GM23338 (cell line): ENCODE data around the gene ING1. TPM values are rescaled to one million over a fixed set of nuclear protein-coding genes. Genes with fewer than 3 reads are reported as not detected.

Experiments used
- ATAC-seq: fragments of 200-7000 bp; cut with Tn5 transposase; 3 replicates; pipeline ENCODE4 v1.9.1; 2020
- DNase-seq: peaks from one replicate; pipeline ENCODE4 v3.0.0-alpha.2; 2015; ENCODE audit warnings: low spot score
- H2AFZ ChIP-seq: fragments of 200-600 bp; sonication (generic); 2 replicates; pipeline ENCODE4 v1.8.0; 2016; ENCODE audit warnings: antibody characterized with exemption, mild to moderate bottlenecking, moderate library complexity
- H3F3A ChIP-seq: fragments of 200-600 bp; sonication (generic); replicated peaks from 2 replicates; pipeline ENCODE4 v1.8.0; 2017; ENCODE audit warnings: antibody characterized with exemption, mixed run types, low read depth
- H3K27ac ChIP-seq: fragments of 200-600 bp; sonication (generic); 2 replicates; pipeline ENCODE4 v1.6.1; 2016; ENCODE audit warnings: low read depth
- H3K27me3 ChIP-seq: fragments of 200-600 bp; sonication (generic); 2 replicates; pipeline ENCODE4 v1.8.0; 2016; ENCODE audit warnings: mild to moderate bottlenecking, mixed run types, moderate library complexity; ENCODE audit not compliant: insufficient read depth
- H3K36me3 ChIP-seq: fragments of 200-600 bp; sonication (generic); 2 replicates; pipeline ENCODE4 v1.8.0; 2016; ENCODE audit warnings: mild to moderate bottlenecking; ENCODE audit not compliant: insufficient read depth
- H3K4me1 ChIP-seq: fragments of 200-600 bp; sonication (generic); 2 replicates; pipeline ENCODE4 v1.8.0; 2016; ENCODE audit warnings: mild to moderate bottlenecking, moderate library complexity; ENCODE audit not compliant: insufficient read depth
- H3K4me2 ChIP-seq: fragments of 200-600 bp; sonication (generic); 2 replicates; pipeline ENCODE4 v1.7.1; 2017; ENCODE audit warnings: mixed run types
- H3K4me3 ChIP-seq: fragments of 200-600 bp; sonication (generic); 2 replicates; pipeline ENCODE4 v1.6.1; 2016; ENCODE audit warnings: mixed run types
- H3K79me2 ChIP-seq: fragments of 200-600 bp; sonication (generic); replicated peaks from 2 replicates; pipeline ENCODE4 v1.8.0; 2017; ENCODE audit warnings: mild to moderate bottlenecking; ENCODE audit not compliant: insufficient read depth
- H3K9me2 ChIP-seq: fragments of 200-600 bp; sonication (generic); 2 replicates; pipeline ENCODE4 v1.8.0; 2017; ENCODE audit not compliant: insufficient read depth
- H4K20me1 ChIP-seq: fragments of 200-600 bp; sonication (generic); replicated peaks from 2 replicates; pipeline ENCODE4 v1.8.0; 2017; ENCODE audit warnings: mild to moderate bottlenecking; ENCODE audit not compliant: insufficient read depth
- H3K27ac Mint-ChIP-seq: 2 replicates; pipeline ENCODE4 v1.8.0; 2020; ENCODE audit warnings: inconsistent platforms, mild to moderate bottlenecking, moderate library complexity, mixed read lengths
- H3K27me3 Mint-ChIP-seq: 3 replicates; pipeline ENCODE4 v1.8.0; 2022; ENCODE audit warnings: low read depth, mild to moderate bottlenecking, moderate library complexity, mixed read lengths, inconsistent platforms; ENCODE audit not compliant: insufficient read depth, poor library complexity
- H3K36me3 Mint-ChIP-seq: 3 replicates; pipeline ENCODE4 v1.8.0; 2021; ENCODE audit warnings: low read depth, mild to moderate bottlenecking, inconsistent platforms, moderate library complexity, mixed read lengths
- H3K4me1 Mint-ChIP-seq: 3 replicates; pipeline ENCODE4 v1.8.0; 2020; ENCODE audit warnings: mild to moderate bottlenecking, inconsistent platforms, mixed read lengths
- H3K4me3 Mint-ChIP-seq: 3 replicates; pipeline ENCODE4 v1.8.0; 2021; ENCODE audit warnings: moderate library complexity, mild to moderate bottlenecking, inconsistent platforms, mixed read lengths
- H3K9me3 Mint-ChIP-seq: 3 replicates; pipeline ENCODE4 v1.8.0; 2020; ENCODE audit warnings: moderate library complexity, mild to moderate bottlenecking, inconsistent platforms, mixed read lengths
- CREB1 ChIP-seq: fragments of 250-450 bp; sonication (Bioruptor Pico); IDR thresholded peaks from 2 replicates; pipeline ENCODE4 v1.5.0; 2020; ENCODE audit warnings: low read depth, mild to moderate bottlenecking, moderate library complexity
- EZH2 ChIP-seq: fragments of 200-600 bp; sonication (generic); IDR thresholded peaks from one replicate; pipeline ENCODE4 v1.8.0; 2017; ENCODE audit warnings: antibody characterized with exemption, mild to moderate bottlenecking, low read depth; ENCODE audit not compliant: unreplicated experiment
- EZH2phosphoT487 ChIP-seq: fragments of 200-600 bp; sonication (generic); IDR thresholded peaks from one replicate; pipeline ENCODE4 v1.8.1; 2018; ENCODE audit warnings: antibody characterized with exemption; ENCODE audit not compliant: unreplicated experiment
- STAT1 ChIP-seq: IDR thresholded peaks from one replicate; pipeline ENCODE4 v1.6.1; 2016; ENCODE audit warnings: antibody characterized with exemption; ENCODE audit not compliant: unreplicated experiment
- ZNF114 ChIP-seq: fragments of 250-450 bp; sonication (Bioruptor Pico); IDR thresholded peaks from 2 replicates; pipeline ENCODE4 v1.5.0; 2020; ENCODE audit warnings: mild to moderate bottlenecking, moderate library complexity
- ZNF331 ChIP-seq: fragments of 250-450 bp; sonication (Bioruptor Pico); IDR thresholded peaks from 2 replicates; pipeline ENCODE4 v1.5.0; 2020; ENCODE audit warnings: low read depth, mild to moderate bottlenecking, moderate library complexity
- polyA plus RNA-seq: library from polyadenylated mRNA; unstranded; fragments of >200 nt; fragmentation: Nextera tagmentation; extraction: Ambion mirVana; gene quantifications from 2 replicates; pipeline ENCODE4 v1.2.1, GENCODE V29; 2016
- total RNA-seq: library from RNA; depleted of rRNA; stranded (reverse); fragments of >200 nt; shearing (Covaris generic); gene quantifications from 2 replicates; pipeline ENCODE4 v1.2.3, GENCODE V29; 2014
- TF ChIP-seq, protein P1 (sequence below), 2 experiments: fragments of 200-600 bp in 1 of 2; sonication (generic) in 1 of 2; conservative IDR thresholded peaks; 2 replicates each; pipeline versions ENCODE4 v1.5.1 to v1.6.1; 2016 to 2017; ENCODE audit warnings: antibody characterized with exemption in 2 of 2, low read depth in 2 of 2, mild to moderate bottlenecking in 2 of 2, moderate library complexity in 1 of 2
- TF ChIP-seq, protein P2 (sequence below): IDR thresholded peaks from one replicate; pipeline ENCODE4 v1.6.1; 2018; ENCODE audit warnings: antibody characterized with exemption; ENCODE audit not compliant: unreplicated experiment

ING1 gene
- total and polyA plus RNA-seq, 2 experiments from 2014 or later, result 27.4 to 34.4 TPM

DNA sequence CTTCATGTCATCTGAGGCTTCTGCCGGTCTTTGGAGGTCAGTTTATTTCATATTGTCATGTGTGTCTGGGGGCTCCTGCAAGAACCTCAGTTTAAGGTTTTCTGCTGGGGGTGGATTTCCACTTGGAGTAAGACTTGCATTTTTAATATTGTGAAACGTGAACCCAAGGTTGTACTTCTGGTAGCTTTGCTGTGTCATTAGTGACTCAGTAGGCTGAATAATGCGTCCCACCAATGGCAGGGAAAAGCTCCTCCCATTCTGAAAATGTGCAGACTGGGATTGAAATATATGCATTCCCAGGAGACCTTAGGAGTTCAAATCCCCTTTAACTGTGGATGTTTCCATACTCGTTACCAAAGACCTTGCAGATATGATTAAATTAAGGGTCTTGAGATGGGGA is 46.2 kb downstream of the ING1 start:
- no peak for ATAC-seq
- H3K27me3 Mint-ChIP-seq, result peaks cover 2% of the 10 kb centered on the region
- H3K4me3 Mint-ChIP-seq, result no peak overlapping the region
- no peaks in the 10 kb centered on the region for H3K36me3 ChIP-seq
- H3F3A ChIP-seq, result no peaks in the 10 kb centered on the region
- no peak overlapping the region for H3K4me3 ChIP-seq
- H3K4me1 Mint-ChIP-seq, result peaks cover 13% of the 10 kb centered on the region
- peaks cover 22% of the 10 kb centered on the region for H3K9me2 ChIP-seq
- H3K79me2 ChIP-seq, result no peaks in the 10 kb centered on the region
- H3K4me1 ChIP-seq, result peaks cover 21% of the 10 kb centered on the region
- no peak for DNase-seq
- no peaks in the 10 kb centered on the region for H4K20me1 ChIP-seq
- TF ChIP-seq CREB1 (CRISPR knock-in tag) (no peak), EZH2phosphoT487 (no peak), STAT1 (no peak), EZH2 (no peak), ZNF114 (CRISPR knock-in tag) (no peak), ZNF331 (CRISPR knock-in tag) (no peak)
- TF ChIP-seq, protein P1, sequence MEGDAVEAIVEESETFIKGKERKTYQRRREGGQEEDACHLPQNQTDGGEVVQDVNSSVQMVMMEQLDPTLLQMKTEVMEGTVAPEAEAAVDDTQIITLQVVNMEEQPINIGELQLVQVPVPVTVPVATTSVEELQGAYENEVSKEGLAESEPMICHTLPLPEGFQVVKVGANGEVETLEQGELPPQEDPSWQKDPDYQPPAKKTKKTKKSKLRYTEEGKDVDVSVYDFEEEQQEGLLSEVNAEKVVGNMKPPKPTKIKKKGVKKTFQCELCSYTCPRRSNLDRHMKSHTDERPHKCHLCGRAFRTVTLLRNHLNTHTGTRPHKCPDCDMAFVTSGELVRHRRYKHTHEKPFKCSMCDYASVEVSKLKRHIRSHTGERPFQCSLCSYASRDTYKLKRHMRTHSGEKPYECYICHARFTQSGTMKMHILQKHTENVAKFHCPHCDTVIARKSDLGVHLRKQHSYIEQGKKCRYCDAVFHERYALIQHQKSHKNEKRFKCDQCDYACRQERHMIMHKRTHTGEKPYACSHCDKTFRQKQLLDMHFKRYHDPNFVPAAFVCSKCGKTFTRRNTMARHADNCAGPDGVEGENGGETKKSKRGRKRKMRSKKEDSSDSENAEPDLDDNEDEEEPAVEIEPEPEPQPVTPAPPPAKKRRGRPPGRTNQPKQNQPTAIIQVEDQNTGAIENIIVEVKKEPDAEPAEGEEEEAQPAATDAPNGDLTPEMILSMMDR (conservative IDR thresholded peaks at IDR 0.05; ENCODE audit: low read depth in 2 of 2), result no peak
- TF ChIP-seq, protein P2, sequence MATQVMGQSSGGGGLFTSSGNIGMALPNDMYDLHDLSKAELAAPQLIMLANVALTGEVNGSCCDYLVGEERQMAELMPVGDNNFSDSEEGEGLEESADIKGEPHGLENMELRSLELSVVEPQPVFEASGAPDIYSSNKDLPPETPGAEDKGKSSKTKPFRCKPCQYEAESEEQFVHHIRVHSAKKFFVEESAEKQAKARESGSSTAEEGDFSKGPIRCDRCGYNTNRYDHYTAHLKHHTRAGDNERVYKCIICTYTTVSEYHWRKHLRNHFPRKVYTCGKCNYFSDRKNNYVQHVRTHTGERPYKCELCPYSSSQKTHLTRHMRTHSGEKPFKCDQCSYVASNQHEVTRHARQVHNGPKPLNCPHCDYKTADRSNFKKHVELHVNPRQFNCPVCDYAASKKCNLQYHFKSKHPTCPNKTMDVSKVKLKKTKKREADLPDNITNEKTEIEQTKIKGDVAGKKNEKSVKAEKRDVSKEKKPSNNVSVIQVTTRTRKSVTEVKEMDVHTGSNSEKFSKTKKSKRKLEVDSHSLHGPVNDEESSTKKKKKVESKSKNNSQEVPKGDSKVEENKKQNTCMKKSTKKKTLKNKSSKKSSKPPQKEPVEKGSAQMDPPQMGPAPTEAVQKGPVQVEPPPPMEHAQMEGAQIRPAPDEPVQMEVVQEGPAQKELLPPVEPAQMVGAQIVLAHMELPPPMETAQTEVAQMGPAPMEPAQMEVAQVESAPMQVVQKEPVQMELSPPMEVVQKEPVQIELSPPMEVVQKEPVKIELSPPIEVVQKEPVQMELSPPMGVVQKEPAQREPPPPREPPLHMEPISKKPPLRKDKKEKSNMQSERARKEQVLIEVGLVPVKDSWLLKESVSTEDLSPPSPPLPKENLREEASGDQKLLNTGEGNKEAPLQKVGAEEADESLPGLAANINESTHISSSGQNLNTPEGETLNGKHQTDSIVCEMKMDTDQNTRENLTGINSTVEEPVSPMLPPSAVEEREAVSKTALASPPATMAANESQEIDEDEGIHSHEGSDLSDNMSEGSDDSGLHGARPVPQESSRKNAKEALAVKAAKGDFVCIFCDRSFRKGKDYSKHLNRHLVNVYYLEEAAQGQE, result no peak
- H2AFZ ChIP-seq, result no peak overlapping the region
- 0 out of 3 replicates have a peak, but pooled peaks cover 2% of the 10 kb centered on the region for H3K36me3 Mint-ChIP-seq
- no peak overlapping the region for H3K27ac Mint-ChIP-seq
- no peak overlapping the region for H3K27ac ChIP-seq
- no peaks in the 10 kb centered on the region for H3K27me3 ChIP-seq
- H3K9me3 Mint-ChIP-seq, result peaks cover 4% of the 10 kb centered on the region; the same call in 1 of the 3 replicates
- no peak overlapping the region for H3K4me2 ChIP-seq

DNA sequence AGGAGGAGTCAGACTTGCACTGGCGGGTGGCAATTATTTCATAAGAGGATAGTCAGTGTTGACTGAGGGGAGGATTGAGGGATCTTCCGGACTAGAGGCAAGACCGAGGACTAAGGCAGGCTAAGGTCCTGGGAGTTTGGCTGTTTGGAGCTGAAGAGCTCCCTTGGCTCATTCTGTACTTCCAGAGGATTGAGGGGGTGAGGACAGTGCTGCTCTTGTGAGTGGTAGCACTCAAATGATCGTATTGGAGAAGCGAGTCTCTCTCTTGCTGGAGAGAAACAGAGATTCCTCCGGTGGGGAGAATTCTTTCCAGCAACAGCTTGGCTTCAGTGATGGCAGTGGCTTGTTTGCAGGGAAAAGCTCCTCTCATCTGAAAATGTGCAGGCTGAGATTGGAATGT is 47.1 kb downstream of the ING1 start:
- H3K4me3 Mint-ChIP-seq, result no peak overlapping the region
- Histone ChIP-seq H2AFZ (no peak overlapping the region), H3K36me3 (no peaks in the 10 kb centered on the region), H3K79me2 (no peaks in the 10 kb centered on the region), H3K4me3 (no peak overlapping the region), H3K9me2 (peaks cover 29% of the 10 kb centered on the region), H3K4me2 (no peak overlapping the region), H4K20me1 (no peaks in the 10 kb centered on the region), H3F3A (no peaks in the 10 kb centered on the region), H3K27ac (no peak overlapping the region), H3K4me1 (peaks cover 19% of the 10 kb centered on the region), H3K27me3 (no peaks in the 10 kb centered on the region)
- no peak overlapping the region for H3K27ac Mint-ChIP-seq
- DNase-seq (no peak), ATAC-seq (no peak)
- no peaks in the 10 kb centered on the region for H3K27me3 Mint-ChIP-seq
- peaks cover 4% of the 10 kb centered on the region; the same call in 1 of the 3 replicates for H3K9me3 Mint-ChIP-seq
- peaks cover 13% of the 10 kb centered on the region for H3K4me1 Mint-ChIP-seq
- H3K36me3 Mint-ChIP-seq, result no peaks in the 10 kb centered on the region
- no peak for TF ChIP-seq ZNF114 (CRISPR knock-in tag)
- no peak for TF ChIP-seq EZH2phosphoT487
- TF ChIP-seq, protein P2, result no peak
- no peak for TF ChIP-seq EZH2
